ENCODE results near the gene JPH2.
A peak's percentile ranks its signal among the peaks of the same experiment; 100 is the strongest.
"Not testable (repeated sequence)": the region's sequence is repeated elsewhere in the genome, so short reads cannot be mapped to it uniquely, and the experiment has no call there.

JPH2 gene

GRCh38 chr20:44153636-44154043 is 33.3 kb downstream of the JPH2 start:
- no peak for DNase-seq

GRCh38 chr20:44151621-44152416 is 35.2 kb downstream of the JPH2 start:
- no peak for DNase-seq

GRCh38 chr20:44146272-44146671 is 40.7 kb downstream of the JPH2 start:
- no peak for DNase-seq

GRCh38 chr20:44145131-44145775 is 41.7 kb downstream of the JPH2 start:
- DNase-seq: no peak

- no peak for DNase-seq
Measured at GRCh38 chr20:44143936-44144335, 43.1 kb downstream of the JPH2 start.

GRCh38 chr20:44142413-44142812 is 44.6 kb downstream of the JPH2 start:
- DNase-seq: no peak

- DNase-seq: no peak
Measured at GRCh38 chr20:44141873-44142272, 45.1 kb downstream of the JPH2 start.

- DNase-seq: no peak
Measured at GRCh38 chr20:44138867-44139266, 48.1 kb downstream of the JPH2 start.

GRCh38 chr20:44137266-44137801 is 49.7 kb downstream of the JPH2 start:
- no peak for DNase-seq

GRCh38 chr20:44136579-44137265 is 50.3 kb downstream of the JPH2 start:
- DNase-seq: no peak

- no peak for DNase-seq
Measured at GRCh38 chr20:44135417-44136204, 51.4 kb downstream of the JPH2 start.

- peak; percentile 5 for DNase-seq
Measured at GRCh38 chr20:44135012-44135412, 52.0 kb downstream of the JPH2 start.

- DNase-seq: no peak
Measured at GRCh38 chr20:44133424-44133823, 53.6 kb downstream of the JPH2 start.

GRCh38 chr20:44131704-44132103 is 55.3 kb downstream of the JPH2 start:
- no peak for DNase-seq

- no peak for DNase-seq
Measured at GRCh38 chr20:44129911-44130718, 56.9 kb downstream of the JPH2 start.

- DNase-seq: not testable (repeated sequence)
Measured at GRCh38 chr20:44129300-44129699, 57.7 kb downstream of the JPH2 start.

- DNase-seq: no peak
Measured at GRCh38 chr20:44126445-44126844, 60.5 kb downstream of the JPH2 start.

GRCh38 chr20:44125332-44126127 is 61.5 kb downstream of the JPH2 start:
- DNase-seq: no peak

- no peak for DNase-seq
Measured at GRCh38 chr20:44123874-44124535, 63.0 kb downstream of the JPH2 start.

- DNase-seq: no peak
Measured at GRCh38 chr20:44123251-44123650, 63.7 kb downstream of the JPH2 start.
